H1 (cell line): Measurements from ENCODE around the gene CPLANE2. TPM values are rescaled to one million over a fixed set of nuclear protein-coding genes. Genes with fewer than 3 reads are reported as not detected.

Experiments used
- CTCF ChIA-PET: fragments of 300-600 bp; sonication (Branson Sonifier 250); formaldehyde crosslinking; loops from one replicate; lab custom pipeline; 2021; ENCODE audit not compliant: partially characterized antibody; lab: Charles Lee
- POLR2A ChIA-PET: fragments of 300-600 bp; sonication (Branson Sonifier 250); formaldehyde crosslinking; loops from one replicate; lab custom pipeline; 2021; ENCODE audit warnings: inconsistent platforms; ENCODE audit not compliant: partially characterized antibody; lab: Charles Lee
- DNase-seq, 2 experiments: peaks; one replicate each; pipeline versions ENCODE4 v3.0.0 to v3.0.0-alpha.2; 2010 to 2022; ENCODE audit warnings: low spot score in 2 of 2, low read depth in 1 of 2, mixed read lengths in 1 of 2
- FAIRE-seq: peaks from 2 replicates; lab custom pipeline; 2011; peaks lifted over from hg19 to GRCh38; lab: Jason Lieb, UNC
- H2AFZ ChIP-seq: 2 replicates; pipeline ENCODE4 v1.8.1; 2012; ENCODE audit warnings: low read length, inconsistent platforms
- H2AK5ac ChIP-seq: 2 replicates; pipeline ENCODE4 v1.6.1; 2013; ENCODE audit warnings: low read depth, low read length
- H2BK120ac ChIP-seq: replicated peaks from 2 replicates; pipeline ENCODE3; 2013; ENCODE audit warnings: low read depth, low read length, inconsistent platforms
- H2BK12ac ChIP-seq: 2 replicates; pipeline ENCODE4 v1.6.1; 2013; ENCODE audit warnings: low read depth, low read length
- H2BK15ac ChIP-seq: 2 replicates; pipeline ENCODE4 v1.6.1; 2013; ENCODE audit warnings: low read length
- H2BK20ac ChIP-seq: 2 replicates; pipeline ENCODE4 v1.6.1; 2013; ENCODE audit warnings: low read length
- H2BK5ac ChIP-seq: 2 replicates; pipeline ENCODE4 v1.6.1; 2013; ENCODE audit warnings: low read depth, low read length
- H3K14ac ChIP-seq: 2 replicates; pipeline ENCODE4 v1.6.1; 2013; ENCODE audit warnings: inconsistent platforms; ENCODE audit not compliant: insufficient read length
- H3K18ac ChIP-seq: 2 replicates; pipeline ENCODE4 v1.6.1; 2013; ENCODE audit warnings: low read length; ENCODE audit errors: extremely low read depth
- H3K23ac ChIP-seq: 2 replicates; pipeline ENCODE4 v1.6.1; 2013; ENCODE audit warnings: inconsistent platforms; ENCODE audit not compliant: insufficient read length
- H3K23me2 ChIP-seq: 2 replicates; pipeline ENCODE4 v1.6.1; 2013; ENCODE audit warnings: low read depth, low read length
- H3K27ac ChIP-seq: 2 replicates; pipeline ENCODE4 v1.6.1; 2011; ENCODE audit warnings: low read depth, low read length, inconsistent platforms
- H3K27me3 ChIP-seq, 4 experiments: replicated peaks in 1 of 4; 1 replicate in 1 of 4; 2 replicates in 3 of 4; pipeline versions ENCODE4 v1.6.1 to v1.8.1; 2011 to 2013; ENCODE audit warnings: low read length in 3 of 4, mild to moderate bottlenecking in 3 of 4, inconsistent platforms in 2 of 4, mixed read lengths in 2 of 4, moderate library complexity in 1 of 4; ENCODE audit not compliant: control insufficient read depth in 3 of 4, insufficient read depth in 3 of 4; ENCODE audit errors: extremely low read depth in 1 of 4
- H3K36me3 ChIP-seq, 4 experiments: 2 replicates each; pipeline versions ENCODE4 v1.6.1 to v1.8.1; 2011 to 2013; ENCODE audit warnings: mild to moderate bottlenecking in 4 of 4, low read length in 3 of 4, moderate library complexity in 2 of 4, control low read depth in 1 of 4, inconsistent platforms in 1 of 4; ENCODE audit not compliant: insufficient read depth in 4 of 4, control insufficient read depth in 2 of 4
- H3K4ac ChIP-seq: replicated peaks from 2 replicates; pipeline ENCODE3; 2013; ENCODE audit warnings: low read length, low read depth, mixed read lengths, inconsistent platforms; ENCODE audit not compliant: insufficient read length
- H3K4me1 ChIP-seq, 4 experiments: replicated peaks in 1 of 4; 1 replicate in 1 of 4; 2 replicates in 3 of 4; pipeline versions ENCODE4 v1.6.1 to v1.8.1; 2011 to 2013; ENCODE audit warnings: low read length in 3 of 4, inconsistent platforms in 2 of 4, mixed read lengths in 1 of 4; ENCODE audit not compliant: insufficient read depth in 4 of 4, control insufficient read depth in 3 of 4
- H3K4me2 ChIP-seq, 2 experiments: 2 replicates each; pipeline versions ENCODE4 v1.6.1 to v1.8.1; 2011 to 2013; ENCODE audit warnings: low read depth in 2 of 2, low read length in 2 of 2, control low read depth in 1 of 2, inconsistent platforms in 1 of 2, mild to moderate bottlenecking in 1 of 2; ENCODE audit not compliant: insufficient read depth in 1 of 2
- H3K4me3 ChIP-seq, 4 experiments: fragments of 200-600, 300-600 bp in 1 of 4; sonication (generic), shearing (Covaris generic), sonication (Bioruptor Twin) in 1 of 4; 2 replicates each; pipeline versions ENCODE4 v1.5.1 to v1.8.1; 2011 to 2016; ENCODE audit warnings: low read length in 4 of 4, low read depth in 3 of 4, control low read depth in 2 of 4, inconsistent platforms in 2 of 4, mild to moderate bottlenecking in 2 of 4, mixed read lengths in 1 of 4, moderate library complexity in 1 of 4; ENCODE audit not compliant: insufficient read depth in 2 of 4; ENCODE audit errors: extremely low read depth in 1 of 4
- H3K56ac ChIP-seq: replicated peaks from 2 replicates; pipeline ENCODE3; 2013; ENCODE audit warnings: low read depth, mild to moderate bottlenecking, mixed read lengths, low read length, inconsistent platforms; ENCODE audit not compliant: insufficient read length
- H3K79me1 ChIP-seq: 2 replicates; pipeline ENCODE4 v1.6.1; 2013; ENCODE audit warnings: low read depth, low read length, control low read depth
- H3K79me2 ChIP-seq, 2 experiments: 2 replicates each; pipeline versions ENCODE4 v1.6.1 to v1.8.1; 2012 to 2013; ENCODE audit warnings: low read length in 2 of 2, mild to moderate bottlenecking in 2 of 2, inconsistent platforms in 1 of 2; ENCODE audit not compliant: insufficient read depth in 2 of 2, control insufficient read depth in 1 of 2
- H3K9ac ChIP-seq, 4 experiments: replicated peaks in 1 of 4; 1 replicate in 1 of 4; 2 replicates in 3 of 4; pipeline versions ENCODE4 v1.6.1 to v1.8.1; 2011 to 2013; ENCODE audit warnings: low read depth in 3 of 4, low read length in 3 of 4, control low read depth in 2 of 4, mild to moderate bottlenecking in 2 of 4, moderate library complexity in 2 of 4, inconsistent platforms in 1 of 4; ENCODE audit errors: extremely low read depth in 1 of 4
- H3K9me3 ChIP-seq, 2 experiments: 2 replicates each; pipeline versions ENCODE4 v1.6.1 to v1.8.1; 2012 to 2013; ENCODE audit warnings: mild to moderate bottlenecking in 2 of 2, moderate library complexity in 2 of 2, control low read depth in 1 of 2, inconsistent platforms in 1 of 2, low read depth in 1 of 2, low read length in 1 of 2, mixed read lengths in 1 of 2; ENCODE audit not compliant: insufficient read depth in 2 of 2
- H4K20me1 ChIP-seq, 2 experiments: replicated peaks in 1 of 2; 2 replicates each; pipeline versions ENCODE3 to v1.8.1; 2011 to 2013; ENCODE audit warnings: inconsistent platforms in 2 of 2, low read length in 2 of 2, mild to moderate bottlenecking in 1 of 2; ENCODE audit not compliant: insufficient read depth in 2 of 2, control insufficient read depth in 1 of 2
- H4K5ac ChIP-seq: 2 replicates; pipeline ENCODE4 v1.6.1; 2013; ENCODE audit warnings: low read length, low read depth, mixed read lengths, inconsistent platforms; ENCODE audit not compliant: insufficient read length
- H4K8ac ChIP-seq: 2 replicates; pipeline ENCODE4 v1.8.0; 2013; ENCODE audit warnings: mild to moderate bottlenecking, moderate library complexity, low read length, inconsistent platforms; ENCODE audit not compliant: insufficient read depth; ENCODE audit errors: extremely low read depth
- H4K91ac ChIP-seq: replicated peaks from 2 replicates; pipeline ENCODE3; 2013; ENCODE audit warnings: low read length, mixed read lengths, inconsistent platforms; ENCODE audit not compliant: insufficient read length
- BACH1 ChIP-seq: IDR thresholded peaks from 2 replicates; pipeline ENCODE4 v1.6.1; 2012; ENCODE audit warnings: low read length, improper control_type of control experiment
- CHD1 ChIP-seq: IDR thresholded peaks from 2 replicates; pipeline ENCODE4 v1.6.1; 2012; ENCODE audit warnings: low read depth, low read length, improper control_type of control experiment
- CREB1 ChIP-seq: IDR thresholded peaks from 2 replicates; pipeline ENCODE4 v1.6.1; 2012; ENCODE audit warnings: inconsistent platforms
- CTBP2 ChIP-seq: IDR thresholded peaks from 2 replicates; pipeline ENCODE4 v1.7.0; 2011; ENCODE audit warnings: borderline replicate concordance, mild to moderate bottlenecking, moderate library complexity, mixed read lengths, low read length; ENCODE audit not compliant: insufficient read depth, insufficient read length
- FOSL1 ChIP-seq: IDR thresholded peaks from 2 replicates; pipeline ENCODE4 v1.6.1; 2011; ENCODE audit warnings: mild to moderate bottlenecking, low read depth, low read length, moderate library complexity; ENCODE audit not compliant: insufficient read depth
- JUN ChIP-seq: IDR thresholded peaks from 2 replicates; pipeline ENCODE4 v1.6.1; 2011; ENCODE audit warnings: low read depth, mild to moderate bottlenecking, improper control_type of control experiment, low read length
- NRF1 ChIP-seq: IDR thresholded peaks from 2 replicates; pipeline ENCODE4 v1.6.1; 2011; ENCODE audit warnings: mild to moderate bottlenecking, low read depth, low read length, improper control_type of control experiment
- POU5F1 ChIP-seq: IDR thresholded peaks from 2 replicates; pipeline ENCODE4 v1.6.1; 2011; ENCODE audit warnings: low read depth, mild to moderate bottlenecking, low read length, moderate library complexity
- RXRA ChIP-seq: IDR thresholded peaks from 2 replicates; pipeline ENCODE4 v1.6.1; 2011; ENCODE audit warnings: low read depth, mild to moderate bottlenecking, low read length, moderate library complexity; ENCODE audit not compliant: insufficient read depth
- TCF12 ChIP-seq: IDR thresholded peaks from 2 replicates; pipeline ENCODE4 v1.6.1; 2011; ENCODE audit warnings: low read depth, mild to moderate bottlenecking, low read length
- ZNF274 ChIP-seq: IDR thresholded peaks from 2 replicates; pipeline ENCODE4 v1.7.0; 2012; ENCODE audit warnings: low read length, borderline replicate concordance; ENCODE audit errors: extremely low read depth
- WGBS, 2 experiments: shearing (Covaris generic) in 1 of 2; methylation state at CpG; one replicate each; pipeline versions ENCODE4 v1.1.6 to v1.1.7; 2013 to 2015; ENCODE audit warnings: low lambda C conversion rate in 2 of 2, mixed read lengths in 2 of 2, inconsistent platforms in 1 of 2, low coverage in 1 of 2, missing lambda C conversion rate in 1 of 2; ENCODE audit not compliant: insufficient replicate concordance in 2 of 2, insufficient coverage in 1 of 2, insufficient read length in 1 of 2; ENCODE audit errors: extremely low coverage in 1 of 2, missing lambda C conversion rate in 1 of 2; 5-methylcytosine and 5-hydroxymethylcytosine counted together
- polyA plus RNA-seq, 7 experiments: library from polyadenylated mRNA; depleted of rRNA in 3 of 7; stranded (reverse) in 5 of 7; unstranded in 2 of 7; fragments of >200 nt in 5 of 7; fragments of 200-250 nt in 2 of 7; gene quantifications; 1 replicate in 5 of 7; 2 replicates in 1 of 7; 4 replicates in 1 of 7; pipeline versions ENCODE4 v1.2.1 to v1.2.3, GENCODE V29; 2011 to 2013; ENCODE audit warnings: missing spikeins in 2 of 7, mixed read lengths in 2 of 7
- total RNA-seq: library from RNA; stranded (reverse); fragmentation: NEBNext Ultra II Directional; extraction: Animal tissue kit (Norgen Biotek cat#: 25700); gene quantifications from 2 replicates; pipeline ENCODE4 v1.2.1, GENCODE V29; 2021
- TF ChIP-seq, protein P1 (sequence below): IDR thresholded peaks from 2 replicates; pipeline ENCODE4 v1.6.1; 2012; ENCODE audit warnings: inconsistent platforms
- TF ChIP-seq, protein P2 (sequence below): IDR thresholded peaks from 2 replicates; pipeline ENCODE4 v1.6.1; 2012; ENCODE audit warnings: inconsistent platforms

Gene CPLANE2
- total and polyA plus RNA-seq, 2 of the 8 experiments (the other 6 are each of a cell fraction or from before 2014, with no cell fraction given), result 2.3 to 2.5 TPM

DNA sequence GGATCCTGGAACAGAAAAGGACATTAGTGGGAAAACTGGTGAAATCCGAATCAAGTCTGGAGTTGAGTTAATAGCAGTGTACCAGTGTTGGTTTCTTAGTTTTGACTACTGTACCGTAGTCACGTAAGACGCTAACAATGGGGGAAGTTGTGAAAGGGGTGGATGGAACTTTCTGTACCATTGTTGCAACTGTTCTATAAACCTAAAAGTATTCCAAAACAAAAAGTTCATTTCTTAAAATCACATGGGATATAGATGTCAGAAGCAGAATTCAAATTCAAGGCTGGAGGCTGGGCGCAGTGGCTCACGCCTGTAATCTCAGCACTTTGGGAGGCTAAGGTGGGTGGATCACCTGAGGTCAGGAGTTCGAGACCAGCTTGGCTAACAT, 41.5 kb downstream of the CPLANE2 start:
- H3K4me3 ChIP-seq, result no peak overlapping the region
- no peak for DNase-seq
- no peak overlapping the region for H2BK120ac ChIP-seq
- no peak overlapping the region for H3K9ac ChIP-seq
- H3K23me2 ChIP-seq, result no peaks in the 10 kb centered on the region; the same call in 1 of the 2 replicates
- H3K27me3 ChIP-seq, result no peaks in the 10 kb centered on the region
- H3K56ac ChIP-seq, result no peak overlapping the region
- no peak overlapping the region for H2BK5ac ChIP-seq
- no peak overlapping the region for H3K14ac ChIP-seq
- no peak overlapping the region for H4K8ac ChIP-seq
- no peak overlapping the region for H2BK20ac ChIP-seq
- no peak overlapping the region for H3K4ac ChIP-seq
- no peaks in the 10 kb centered on the region for H3K4me1 ChIP-seq
- no peaks in the 10 kb centered on the region for H3K9me3 ChIP-seq
- no peak overlapping the region for H4K5ac ChIP-seq
- H3K36me3 ChIP-seq, result peaks cover 5 to 15% (median 9%) of the 10 kb centered on the region in 4 experiments; a peak in 4 of 8 replicates
- no peak overlapping the region for H2AFZ ChIP-seq
- ChIA-PET CTCF (interaction anchor here (0.7 kb wide), 1 partner anchor 1378 kb away, joined by 3 read pairs; no protein-coding TSS in a partner anchor), POLR2A (interaction anchor here (1.1 to 1.6 kb wide), 3 partner anchors 14 to 117 kb away, joined by 3 to 4 read pairs (median 4); no protein-coding TSS in a partner anchor)
- H3K4me2 ChIP-seq, result no peak overlapping the region
- H4K20me1 ChIP-seq, result peaks cover 0 to 3% of the 10 kb centered on the region in 2 experiments
- H3K23ac ChIP-seq, result no peak overlapping the region
- H3K79me1 ChIP-seq, result no peaks in the 10 kb centered on the region; the same call in 1 of the 2 replicates
- no peak overlapping the region for H2BK15ac ChIP-seq
- H3K27ac ChIP-seq, result no peak overlapping the region
- FAIRE-seq, result no peak
- no peak overlapping the region for H3K18ac ChIP-seq
- no peak overlapping the region for H4K91ac ChIP-seq
- no peaks in the 10 kb centered on the region for H3K79me2 ChIP-seq
- H2AK5ac ChIP-seq, result no peak overlapping the region
- H2BK12ac ChIP-seq, result no peak overlapping the region
- WGBS, 2 experiments, result 85% methylated on average over 7 of the region's 7 CpGs; no CpG with 5 or more reads in 1 of the 2 experiments
- TF ChIP-seq POU5F1 (no peak), CREB1 (no peak), RXRA (no peak), JUN (no peak), FOSL1 (no peak), CTBP2 (no peak), NRF1 (no peak), ZNF274 (no peak), CHD1 (no peak), BACH1 (no peak), TCF12 (no peak)
- TF ChIP-seq, protein P1, sequence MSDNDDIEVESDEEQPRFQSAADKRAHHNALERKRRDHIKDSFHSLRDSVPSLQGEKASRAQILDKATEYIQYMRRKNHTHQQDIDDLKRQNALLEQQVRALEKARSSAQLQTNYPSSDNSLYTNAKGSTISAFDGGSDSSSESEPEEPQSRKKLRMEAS, result no peak
- TF ChIP-seq, protein P2, sequence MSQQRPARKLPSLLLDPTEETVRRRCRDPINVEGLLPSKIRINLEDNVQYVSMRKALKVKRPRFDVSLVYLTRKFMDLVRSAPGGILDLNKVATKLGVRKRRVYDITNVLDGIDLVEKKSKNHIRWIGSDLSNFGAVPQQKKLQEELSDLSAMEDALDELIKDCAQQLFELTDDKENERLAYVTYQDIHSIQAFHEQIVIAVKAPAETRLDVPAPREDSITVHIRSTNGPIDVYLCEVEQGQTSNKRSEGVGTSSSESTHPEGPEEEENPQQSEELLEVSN, result no peak
